ENCODE measurements around the gene KANSL1. TPM values are rescaled to one million over a fixed set of nuclear protein-coding genes. Genes with fewer than 3 reads are reported as not detected.

Gene KANSL1
- total and polyA plus RNA-seq, 9 donors, result 30.4 to 107 (median 77.7) TPM

- no peak for TF ChIP-seq CTCF (IDR thresholded peaks at IDR 0.05)
- no peak for TF ChIP-seq EP300 (IDR thresholded peaks at IDR 0.05)
- TF ChIP-seq POLR2A (IDR thresholded peaks at IDR 0.05), result no peak
- Histone ChIP-seq H3K4me1 (ENCODE audit: insufficient read depth) (peaks cover 22% of the 10 kb centered on the region), H3K27ac (no peak overlapping the region), H3K9me3 (no peaks in the 10 kb centered on the region), H3K27me3 (no peaks in the 10 kb centered on the region), H3K4me3 (no peak overlapping the region), H3K36me3 (no peaks in the 10 kb centered on the region)
- 20 to 23% (median 21%) methylated on average over 1 of the region's 1 CpG for WGBS, 3 donors
- DNase-seq, result no peak
- intact Hi-C loops (cut with DNase I), result no loop called here
These were observed 72.0 kb downstream of the KANSL1 start for GRCh38 chr17:46121165-46121764.

DNA sequence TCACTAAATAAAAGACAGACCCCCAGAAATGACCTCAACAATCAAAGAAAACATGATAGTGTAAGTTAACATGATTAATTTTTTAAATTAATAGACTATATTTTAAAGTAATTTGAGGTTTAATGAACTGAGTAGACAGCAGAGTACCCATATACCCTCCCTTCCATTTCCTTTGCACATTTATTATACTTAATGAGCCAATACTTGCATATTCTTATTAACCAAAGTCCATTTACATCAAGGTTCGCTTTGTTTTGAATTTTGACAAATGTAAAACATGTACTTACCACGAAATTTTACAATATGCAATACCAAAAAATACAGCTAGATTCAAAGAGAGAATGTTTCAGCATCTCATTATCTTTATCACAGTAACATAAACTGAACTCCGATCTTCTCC lies 72.7 kb downstream of the KANSL1 start:
- Histone ChIP-seq H3K4me3 (no peak overlapping the region), H3K27me3 (no peaks in the 10 kb centered on the region), H3K4me1 (ENCODE audit: insufficient read depth) (peaks cover 26% of the 10 kb centered on the region), H3K27ac (no peak overlapping the region), H3K9me3 (no peaks in the 10 kb centered on the region), H3K36me3 (no peaks in the 10 kb centered on the region)
- DNase-seq, result no peak
- 78 to 84% (median 79%) methylated on average over 3 of the region's 3 CpGs for WGBS, 3 donors
- TF ChIP-seq EP300 (IDR thresholded peaks at IDR 0.05) (no peak), POLR2A (IDR thresholded peaks at IDR 0.05) (no peak), CTCF (IDR thresholded peaks at IDR 0.05) (no peak)
- intact Hi-C loops (cut with DNase I), result no loop called here

DNA sequence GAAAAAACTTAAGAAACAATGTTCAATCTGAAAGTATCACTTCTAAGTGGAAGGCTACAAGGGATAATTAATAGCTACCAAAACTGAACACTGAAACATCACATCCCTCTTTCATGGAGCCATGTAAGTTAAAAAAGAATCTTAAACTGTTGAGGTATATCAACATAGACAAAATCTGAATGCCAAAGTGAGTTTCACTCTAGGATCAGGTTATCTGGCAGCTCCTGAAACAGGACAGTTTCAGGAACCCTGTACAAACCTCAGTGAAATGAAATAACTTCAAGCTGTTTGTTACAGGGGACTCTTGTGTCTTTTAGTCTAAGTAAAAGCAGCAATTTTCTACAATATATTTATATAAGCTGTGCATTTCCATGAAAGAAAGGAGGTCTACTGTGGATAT lies 73.2 kb downstream of the KANSL1 start:
- peaks cover 27% of the 10 kb centered on the region for H3K4me1 ChIP-seq (ENCODE audit: insufficient read depth)
- intact Hi-C loops (cut with DNase I), result no loop called here
- H3K4me3 ChIP-seq, result no peak overlapping the region
- H3K27me3 ChIP-seq, result no peaks in the 10 kb centered on the region
- no peak for TF ChIP-seq EP300 (IDR thresholded peaks at IDR 0.05)
- H3K9me3 ChIP-seq, result no peaks in the 10 kb centered on the region
- no peak for DNase-seq
- no peak overlapping the region for H3K27ac ChIP-seq
- no peaks in the 10 kb centered on the region for H3K36me3 ChIP-seq

- TF ChIP-seq POLR2A (IDR thresholded peaks at IDR 0.05), result no peak
- no peaks in the 10 kb centered on the region for H3K36me3 ChIP-seq
- WGBS, 3 donors, result 78 to 87% (median 78%) methylated on average over 5 of the region's 5 CpGs
- peaks cover 31% of the 10 kb centered on the region for H3K4me1 ChIP-seq (ENCODE audit: insufficient read depth)
- no peaks in the 10 kb centered on the region for H3K27me3 ChIP-seq
- H3K9me3 ChIP-seq, result no peaks in the 10 kb centered on the region
- intact Hi-C loops (cut with DNase I), result loop anchor here in 1 of 4 donors (10.0 kb wide), 1 partner anchor 54 kb away; no protein-coding TSS in a partner anchor
- H3K27ac ChIP-seq, result no peak overlapping the region
- no peak overlapping the region for H3K4me3 ChIP-seq
- DNase-seq, result no peak
These were observed 74.3 kb downstream of the KANSL1 start for GRCh38 chr17:46118964-46119363.

DNA sequence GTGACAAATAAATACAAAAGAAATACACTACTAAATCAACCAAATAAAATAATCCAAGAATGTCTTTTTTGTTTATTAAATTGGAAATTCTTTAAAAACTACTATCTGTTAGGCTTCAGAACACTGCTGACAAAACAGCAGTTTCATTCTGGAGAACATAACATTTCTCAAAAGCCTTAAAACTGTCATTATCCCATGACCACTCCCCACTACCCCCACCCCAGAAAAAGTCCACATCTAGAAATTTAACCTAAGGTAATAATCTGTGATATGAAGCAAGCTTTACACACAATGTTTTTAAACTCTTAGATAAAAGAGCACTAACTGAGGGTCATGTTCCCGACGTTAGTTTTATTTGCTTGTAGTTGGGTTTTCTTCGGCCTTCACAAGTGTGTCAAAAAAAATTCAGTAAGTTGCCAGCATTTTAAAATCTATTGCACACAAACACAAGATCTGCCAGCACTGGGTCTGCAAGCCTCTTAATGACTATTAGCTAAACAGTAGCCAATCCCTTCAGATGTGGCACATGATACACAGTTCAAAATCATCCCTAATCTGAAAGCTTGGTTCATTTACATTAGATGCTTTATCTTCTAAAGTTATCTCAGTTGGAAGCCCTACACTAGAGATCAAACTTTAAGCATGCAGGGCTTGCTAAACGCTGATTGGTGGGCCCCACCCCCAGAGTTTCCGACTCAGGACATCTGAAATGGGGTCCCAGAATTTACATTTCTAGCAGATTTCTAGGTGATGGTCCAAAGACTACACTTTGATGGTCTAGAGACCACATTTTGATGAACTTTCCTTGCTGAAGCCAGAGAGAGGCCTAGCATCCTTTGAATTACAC lies 75.2 kb downstream of the KANSL1 start:
- WGBS, 3 donors, result 11 to 12% (median 12%) methylated on average over 5 of the region's 5 CpGs
- intact Hi-C loops (cut with DNase I), result loop anchor here in 1 of 4 donors (10.0 kb wide), 1 partner anchor 53 kb away; no protein-coding TSS in a partner anchor

More for the DNA sequence above, 75.2 kb downstream of the KANSL1 start:
- Histone ChIP-seq H3K27ac (no peak overlapping the region), H3K27me3 (no peaks in the 10 kb centered on the region), H3K36me3 (no peaks in the 10 kb centered on the region), H3K4me1 (ENCODE audit: insufficient read depth) (peaks cover 32% of the 10 kb centered on the region), H3K4me3 (no peak overlapping the region), H3K9me3 (no peaks in the 10 kb centered on the region)
- no peak for TF ChIP-seq EP300 (IDR thresholded peaks at IDR 0.05)
- TF ChIP-seq CTCF (IDR thresholded peaks at IDR 0.05), result no peak
- no peak for TF ChIP-seq POLR2A (IDR thresholded peaks at IDR 0.05)
- DNase-seq, result no peak
